ENCODE measurements around the gene PTGDR2.

The PTGDR2 gene

DNA sequence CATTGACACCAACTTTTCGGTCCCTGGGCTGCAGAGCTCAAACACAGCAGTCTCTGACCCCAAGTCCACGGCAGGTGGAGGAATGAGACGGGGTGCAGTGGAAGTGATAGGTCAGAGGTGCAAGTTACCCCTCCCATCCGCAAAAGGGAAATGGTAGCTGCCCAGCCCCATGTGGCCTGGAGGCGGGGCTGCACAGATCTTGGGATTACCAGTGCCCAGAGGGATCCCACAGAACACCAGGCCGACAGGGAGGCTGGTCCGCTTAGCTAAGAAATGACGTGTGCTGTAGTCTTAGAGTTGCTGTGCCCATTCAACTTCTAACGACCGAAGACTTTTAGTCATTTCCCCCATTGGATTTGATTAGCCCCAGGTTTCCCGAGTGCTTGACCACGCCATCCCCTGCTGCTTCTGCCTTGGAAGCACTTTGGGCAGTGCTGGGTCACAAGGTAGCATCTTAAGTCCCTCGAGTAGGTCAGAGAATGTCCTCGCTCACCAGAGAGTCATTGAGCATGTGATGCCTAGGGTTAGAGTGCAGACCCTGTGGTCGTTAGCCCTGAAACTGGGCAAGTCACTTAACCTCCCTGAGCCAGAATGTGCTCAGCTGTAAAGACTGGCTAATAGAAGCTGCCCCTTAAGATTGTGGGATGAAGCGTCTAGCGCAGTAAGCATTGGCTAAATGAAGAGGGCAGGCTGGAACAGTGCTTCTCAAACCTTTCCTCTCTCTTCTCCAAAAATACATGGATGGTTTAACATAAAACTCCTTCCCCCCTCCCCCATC lies 4.2 kb downstream of the PTGDR2 start:
- TF ChIP-seq CTCF (IDR thresholded peaks at IDR 0.05; ENCODE audit: low read depth, low read length) = no peak
- DNase-seq (ENCODE audit: extremely low read depth, low read depth) = no peak

DNA sequence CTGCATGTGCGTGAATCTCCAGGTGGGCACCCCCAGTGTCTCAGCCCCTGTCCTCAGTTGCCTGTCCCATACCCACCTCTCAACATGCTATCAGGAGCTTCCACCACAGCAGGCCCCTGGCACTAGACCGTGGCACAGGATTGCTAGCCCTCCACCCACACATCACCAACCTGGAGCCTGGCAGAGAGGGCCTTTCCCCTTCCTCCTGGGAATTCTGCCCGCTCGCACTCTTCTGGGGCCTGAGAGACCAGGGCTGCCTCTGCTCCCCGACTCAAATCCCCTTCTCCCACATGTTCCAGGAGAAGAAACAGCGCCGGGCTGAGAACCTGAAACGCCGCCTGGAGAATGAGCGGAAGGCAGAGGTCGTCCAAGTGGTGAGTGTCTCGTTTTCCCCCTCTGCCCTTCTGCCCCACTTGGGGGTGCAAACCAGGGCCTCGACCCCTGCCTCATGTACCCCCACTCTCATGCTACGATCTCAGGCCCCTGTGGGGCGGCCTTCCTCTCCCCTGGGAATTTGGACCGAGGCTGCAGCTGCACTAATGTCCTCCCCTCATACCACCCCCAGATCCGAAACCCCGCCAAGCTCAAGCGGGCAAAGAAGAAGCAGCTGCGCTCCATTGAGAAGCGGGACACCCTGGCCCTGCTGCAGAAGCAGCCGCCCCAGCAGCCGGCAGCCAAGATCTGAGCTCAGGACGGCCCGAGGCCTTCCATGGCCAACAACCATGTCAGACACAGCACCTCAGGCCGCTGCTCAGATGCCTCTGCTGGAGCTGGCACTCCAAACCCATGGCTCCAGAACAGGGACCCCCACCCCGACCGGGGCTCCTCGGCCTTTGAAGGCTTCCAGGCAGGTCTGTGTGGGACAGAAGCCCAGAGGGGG lies 5.9 kb downstream of the PTGDR2 start:
- no peak for TF ChIP-seq CTCF (IDR thresholded peaks at IDR 0.05; ENCODE audit: low read depth, low read length)
- no peak for DNase-seq (ENCODE audit: extremely low read depth, low read depth)

- DNase-seq (ENCODE audit: extremely low read depth, low read depth) = no peak
- TF ChIP-seq CTCF (IDR thresholded peaks at IDR 0.05; ENCODE audit: low read depth, low read length) = no peak
Measured at GRCh38 chr11:60848714-60849151, 7.0 kb downstream of the PTGDR2 start.

GRCh38 chr11:60847896-60848295 lies 7.9 kb downstream of the PTGDR2 start:
- no peak for DNase-seq (ENCODE audit: extremely low read depth, low read depth)
- TF ChIP-seq CTCF (IDR thresholded peaks at IDR 0.05; ENCODE audit: low read depth, low read length) = no peak

GRCh38 chr11:60847281-60847680 lies 8.5 kb downstream of the PTGDR2 start:
- no peak for DNase-seq (ENCODE audit: extremely low read depth, low read depth)
- no peak for TF ChIP-seq CTCF (IDR thresholded peaks at IDR 0.05; ENCODE audit: low read depth, low read length)

GRCh38 chr11:60845338-60845737 lies 10.4 kb downstream of the PTGDR2 start:
- TF ChIP-seq CTCF (IDR thresholded peaks at IDR 0.05; ENCODE audit: low read depth, low read length) = no peak
- no peak for DNase-seq (ENCODE audit: extremely low read depth, low read depth)

GRCh38 chr11:60844870-60845221 lies 10.9 kb downstream of the PTGDR2 start:
- no peak for TF ChIP-seq CTCF (IDR thresholded peaks at IDR 0.05; ENCODE audit: low read depth, low read length)

More at GRCh38 chr11:60844870-60845221, 10.9 kb downstream of the PTGDR2 start:
- no peak for DNase-seq (ENCODE audit: extremely low read depth, low read depth)

All from AG09319 (cell line).